ENCODE results near the gene PIANP.

DNA sequence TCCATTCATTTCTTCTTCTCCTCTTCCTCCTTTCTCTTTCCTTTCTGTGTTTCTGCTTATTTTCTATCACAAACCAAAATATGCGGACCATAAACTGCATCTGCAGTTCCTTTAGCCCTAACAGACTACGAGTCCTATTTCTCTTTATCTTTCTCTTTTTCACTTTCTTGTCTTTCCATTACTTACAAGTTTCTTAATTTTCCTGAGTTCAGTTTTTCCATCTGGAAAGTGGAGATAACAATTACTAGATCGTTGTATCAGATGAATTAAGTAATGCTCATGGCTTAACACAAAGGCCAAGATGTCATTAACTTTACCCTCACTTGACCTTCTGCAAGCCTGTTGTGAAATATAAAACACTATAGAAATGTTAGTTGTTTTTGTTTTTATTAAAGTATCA lies 22.2 kb upstream of the PIANP start:
- TF ChIP-seq, protein P1, sequence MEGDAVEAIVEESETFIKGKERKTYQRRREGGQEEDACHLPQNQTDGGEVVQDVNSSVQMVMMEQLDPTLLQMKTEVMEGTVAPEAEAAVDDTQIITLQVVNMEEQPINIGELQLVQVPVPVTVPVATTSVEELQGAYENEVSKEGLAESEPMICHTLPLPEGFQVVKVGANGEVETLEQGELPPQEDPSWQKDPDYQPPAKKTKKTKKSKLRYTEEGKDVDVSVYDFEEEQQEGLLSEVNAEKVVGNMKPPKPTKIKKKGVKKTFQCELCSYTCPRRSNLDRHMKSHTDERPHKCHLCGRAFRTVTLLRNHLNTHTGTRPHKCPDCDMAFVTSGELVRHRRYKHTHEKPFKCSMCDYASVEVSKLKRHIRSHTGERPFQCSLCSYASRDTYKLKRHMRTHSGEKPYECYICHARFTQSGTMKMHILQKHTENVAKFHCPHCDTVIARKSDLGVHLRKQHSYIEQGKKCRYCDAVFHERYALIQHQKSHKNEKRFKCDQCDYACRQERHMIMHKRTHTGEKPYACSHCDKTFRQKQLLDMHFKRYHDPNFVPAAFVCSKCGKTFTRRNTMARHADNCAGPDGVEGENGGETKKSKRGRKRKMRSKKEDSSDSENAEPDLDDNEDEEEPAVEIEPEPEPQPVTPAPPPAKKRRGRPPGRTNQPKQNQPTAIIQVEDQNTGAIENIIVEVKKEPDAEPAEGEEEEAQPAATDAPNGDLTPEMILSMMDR (IDR thresholded peaks at IDR 0.05; ENCODE audit: low read length): no peak
- TF ChIP-seq EZH2phosphoT487 (IDR thresholded peaks at IDR 0.05; ENCODE audit: low read length): no peak
